Smooth muscle cell (in vitro differentiated cells): Measurements from ENCODE around the gene SPAAR. TPM values are rescaled to one million over a fixed set of nuclear protein-coding genes. Genes with fewer than 3 reads are reported as not detected.

Source experiments
- DNase-seq: peaks from one replicate; lab custom pipeline; 2025; ENCODE audit not compliant: unreplicated experiment; lab: John Stamatoyannopoulos, UW
- H2AFZ ChIP-seq: fragments of 200-600 bp; sonication (generic); 2 replicates; pipeline ENCODE4 v1.6.0; 2016; ENCODE audit warnings: antibody characterized with exemption, low read depth, mild to moderate bottlenecking
- H3F3A ChIP-seq: fragments of 200-600 bp; sonication (generic); 2 replicates; pipeline ENCODE4 v1.6.0; 2017; ENCODE audit warnings: antibody characterized with exemption, low read depth
- H3K27ac ChIP-seq: fragments of 200-600 bp; sonication (generic); 2 replicates; pipeline ENCODE4 v1.5.1; 2016; ENCODE audit warnings: low read depth, mild to moderate bottlenecking
- H3K27me3 ChIP-seq: fragments of 200-600 bp; sonication (generic); 2 replicates; pipeline ENCODE4 v1.6.1; 2016; ENCODE audit warnings: low read depth, mild to moderate bottlenecking
- H3K36me3 ChIP-seq: fragments of 200-600 bp; sonication (generic); 2 replicates; pipeline ENCODE4 v1.5.1; 2016; ENCODE audit warnings: low read depth
- H3K4me1 ChIP-seq: fragments of 200-600 bp; sonication (generic); 2 replicates; pipeline ENCODE4 v1.5.1; 2016; ENCODE audit warnings: low read depth
- H3K4me2 ChIP-seq: fragments of 200-600 bp; sonication (generic); 2 replicates; pipeline ENCODE4 v1.6.0; 2016; ENCODE audit warnings: mild to moderate bottlenecking
- H3K4me3 ChIP-seq: fragments of 200-600 bp; sonication (generic); 2 replicates; pipeline ENCODE4 v1.5.1; 2016; ENCODE audit warnings: mild to moderate bottlenecking
- H3K79me2 ChIP-seq: fragments of 200-600 bp; sonication (generic); 2 replicates; pipeline ENCODE4 v1.6.0; 2016; ENCODE audit warnings: low read depth, mild to moderate bottlenecking
- H3K9ac ChIP-seq: fragments of 200-600 bp; sonication (generic); 2 replicates; pipeline ENCODE4 v1.6.0; 2016; ENCODE audit warnings: low read depth
- H3K9me3 ChIP-seq: fragments of 200-600 bp; sonication (generic); replicated peaks from 2 replicates; pipeline ENCODE4 v1.5.1; 2016; ENCODE audit warnings: low read depth
- H4K20me1 ChIP-seq: fragments of 200-600 bp; sonication (generic); 2 replicates; pipeline ENCODE4 v1.6.0; 2016; ENCODE audit warnings: low read depth
- WGBS: methylation state at CpG from one replicate; pipeline ENCODE4 v1.1.7; 2016; ENCODE audit warnings: low lambda C conversion rate; 5-methylcytosine and 5-hydroxymethylcytosine counted together
- polyA plus RNA-seq: library from polyadenylated mRNA; unstranded; fragments of >200 nt; fragmentation: Nextera tagmentation; extraction: Ambion mirVana; gene quantifications from 2 replicates; pipeline ENCODE4 v1.2.1, GENCODE V29; 2016
- total RNA-seq: library from RNA; depleted of rRNA; stranded (reverse); fragments of >200 nt; gene quantifications from 2 replicates; pipeline ENCODE4 v1.2.3, GENCODE V29; 2014
- TF ChIP-seq, protein P1 (sequence below): fragments of 200-600 bp; sonication (generic); IDR thresholded peaks from 2 replicates; pipeline ENCODE4 v1.5.1; 2017; ENCODE audit warnings: borderline replicate concordance, mild to moderate bottlenecking, antibody characterized with exemption; ENCODE audit not compliant: insufficient read depth, poor library complexity, severe bottlenecking

SPAAR gene
- total and polyA plus RNA-seq, 2 experiments from 2014 or later = 0.26 TPM; not detected in 1

DNA sequence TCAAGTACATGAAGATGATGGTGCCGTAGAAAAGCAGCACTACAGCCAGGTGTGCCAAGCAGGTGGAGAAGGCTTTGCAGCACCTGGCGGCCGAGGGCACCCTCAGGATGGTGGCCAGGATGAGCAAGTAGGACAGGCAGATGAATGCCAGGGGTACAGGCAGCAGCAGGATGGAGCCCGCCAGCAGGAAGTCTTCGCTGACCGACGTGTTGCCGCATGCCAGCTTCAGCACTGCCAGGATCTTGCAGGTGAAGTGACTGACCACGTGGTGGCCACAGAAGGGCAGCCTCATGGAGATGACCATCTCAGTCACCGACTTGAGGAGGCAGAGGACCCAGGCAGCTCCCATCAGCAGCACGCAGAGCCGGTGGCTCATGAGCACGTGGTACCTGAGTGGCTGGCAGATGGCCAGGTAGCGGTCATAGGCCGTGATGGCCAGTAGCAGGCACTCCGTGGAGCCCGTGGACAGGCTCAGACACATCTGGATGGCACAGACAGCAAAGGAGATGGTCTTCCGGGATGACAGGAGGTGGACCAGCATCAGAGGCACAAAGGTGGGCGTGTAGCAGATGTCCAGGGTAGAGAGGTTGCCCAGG lies 39.6 kb upstream of the SPAAR start:
- no peak overlapping the region for H3K4me2 ChIP-seq
- no peaks in the 10 kb centered on the region for H3K27me3 ChIP-seq
- no peaks in the 10 kb centered on the region for H3F3A ChIP-seq
- no peak overlapping the region for H3K27ac ChIP-seq
- DNase-seq = no peak
- no peak overlapping the region for H3K9ac ChIP-seq
- H3K4me3 ChIP-seq = no peak overlapping the region
- 95% methylated on average over 19 of the region's 19 CpGs for WGBS
- TF ChIP-seq, protein P1, sequence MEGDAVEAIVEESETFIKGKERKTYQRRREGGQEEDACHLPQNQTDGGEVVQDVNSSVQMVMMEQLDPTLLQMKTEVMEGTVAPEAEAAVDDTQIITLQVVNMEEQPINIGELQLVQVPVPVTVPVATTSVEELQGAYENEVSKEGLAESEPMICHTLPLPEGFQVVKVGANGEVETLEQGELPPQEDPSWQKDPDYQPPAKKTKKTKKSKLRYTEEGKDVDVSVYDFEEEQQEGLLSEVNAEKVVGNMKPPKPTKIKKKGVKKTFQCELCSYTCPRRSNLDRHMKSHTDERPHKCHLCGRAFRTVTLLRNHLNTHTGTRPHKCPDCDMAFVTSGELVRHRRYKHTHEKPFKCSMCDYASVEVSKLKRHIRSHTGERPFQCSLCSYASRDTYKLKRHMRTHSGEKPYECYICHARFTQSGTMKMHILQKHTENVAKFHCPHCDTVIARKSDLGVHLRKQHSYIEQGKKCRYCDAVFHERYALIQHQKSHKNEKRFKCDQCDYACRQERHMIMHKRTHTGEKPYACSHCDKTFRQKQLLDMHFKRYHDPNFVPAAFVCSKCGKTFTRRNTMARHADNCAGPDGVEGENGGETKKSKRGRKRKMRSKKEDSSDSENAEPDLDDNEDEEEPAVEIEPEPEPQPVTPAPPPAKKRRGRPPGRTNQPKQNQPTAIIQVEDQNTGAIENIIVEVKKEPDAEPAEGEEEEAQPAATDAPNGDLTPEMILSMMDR = no peak
- H3K36me3 ChIP-seq = no peaks in the 10 kb centered on the region
- H3K9me3 ChIP-seq = no peaks in the 10 kb centered on the region
- H3K4me1 ChIP-seq = no peaks in the 10 kb centered on the region
- H4K20me1 ChIP-seq = no peaks in the 10 kb centered on the region
- no peak overlapping the region for H2AFZ ChIP-seq
- H3K79me2 ChIP-seq = no peaks in the 10 kb centered on the region

DNA sequence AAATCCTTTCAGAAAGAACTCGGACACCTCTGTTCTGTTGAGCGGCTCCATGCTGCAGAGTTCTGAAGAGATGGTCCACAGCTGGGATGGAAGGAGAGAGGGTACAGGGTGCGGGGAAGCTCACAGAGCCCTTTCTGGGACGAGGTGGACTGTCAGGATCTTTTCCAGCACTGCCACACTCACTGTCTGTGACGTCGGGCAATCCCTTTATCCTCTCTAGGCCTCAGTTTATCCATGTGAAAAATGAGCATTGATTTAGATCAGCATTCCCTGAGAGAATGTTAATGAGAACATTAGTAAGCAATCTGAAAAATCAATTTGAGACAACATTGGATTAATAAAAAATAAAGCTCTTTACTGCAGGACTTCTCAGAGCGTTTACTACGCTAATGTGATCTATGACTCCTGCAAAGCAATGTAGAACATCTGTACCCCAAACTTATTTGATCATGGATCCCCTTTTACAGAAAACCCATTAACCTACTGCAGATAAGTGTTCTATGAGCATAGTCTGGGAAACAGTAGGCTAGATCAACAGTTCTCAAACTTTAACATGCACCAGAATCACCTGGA lies 38.9 kb upstream of the SPAAR start, which contains the start of gene OR13J1:
Gene OR13J1 (minus strand): TSS at position 51 of the 573 bp plus-strand sequence. CDS start 0 bp downstream, at position 51.
- TF ChIP-seq, protein P1 = no peak
- Histone ChIP-seq H3K27me3 (no peaks in the 10 kb centered on the region), H3K27ac (no peak within 1 kb of the TSS), H3F3A (no peaks in the 10 kb centered on the region), H3K79me2 (no peaks in the 10 kb centered on the region), H3K4me2 (no peak within 1 kb of the TSS), H3K9ac (no peak within 1 kb of the TSS), H3K4me1 (no peaks in the 10 kb centered on the region), H2AFZ (no peak within 1 kb of the TSS), H3K4me3 (no peak within 1 kb of the TSS), H4K20me1 (no peaks in the 10 kb centered on the region), H3K9me3 (no peaks in the 10 kb centered on the region), H3K36me3 (no peaks in the 10 kb centered on the region)
- 92% methylated on average over 8 of the region's 8 CpGs for WGBS
- DNase-seq = no peak

DNA sequence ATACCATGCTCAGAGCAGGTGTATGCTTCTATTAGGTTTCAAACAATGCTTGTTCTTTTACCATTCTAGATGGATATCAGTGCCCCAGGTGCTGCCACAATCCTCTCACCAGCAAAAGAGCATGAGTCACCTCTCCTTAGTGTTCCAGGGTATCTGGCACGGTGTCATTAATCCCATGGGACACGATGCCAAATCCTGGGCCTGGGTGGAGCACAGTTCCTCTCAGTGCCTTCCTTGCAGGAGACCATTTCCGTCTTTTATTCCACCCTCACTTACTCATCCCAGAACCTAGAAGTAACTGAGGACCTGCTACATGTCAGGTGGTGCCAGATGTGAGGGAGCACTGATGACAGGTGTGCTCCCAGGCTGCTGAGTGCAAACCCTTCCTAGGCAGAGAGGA lies 37.7 kb upstream of the SPAAR start:
- H4K20me1 ChIP-seq = no peaks in the 10 kb centered on the region
- H3K27ac ChIP-seq = no peak overlapping the region
- H3K36me3 ChIP-seq = no peaks in the 10 kb centered on the region
- TF ChIP-seq, protein P1 = no peak
- H3K9me3 ChIP-seq = peaks cover 5% of the 10 kb centered on the region
- no peaks in the 10 kb centered on the region for H3K79me2 ChIP-seq
- no peaks in the 10 kb centered on the region for H3K4me1 ChIP-seq
- WGBS = 79% methylated on average over 3 of the region's 3 CpGs
- no peak overlapping the region for H3K9ac ChIP-seq
- no peak overlapping the region for H3K4me3 ChIP-seq
- H2AFZ ChIP-seq = no peak overlapping the region
- H3K27me3 ChIP-seq = no peaks in the 10 kb centered on the region
- no peak overlapping the region for H3K4me2 ChIP-seq
- no peak for DNase-seq
- H3F3A ChIP-seq = no peaks in the 10 kb centered on the region

DNA sequence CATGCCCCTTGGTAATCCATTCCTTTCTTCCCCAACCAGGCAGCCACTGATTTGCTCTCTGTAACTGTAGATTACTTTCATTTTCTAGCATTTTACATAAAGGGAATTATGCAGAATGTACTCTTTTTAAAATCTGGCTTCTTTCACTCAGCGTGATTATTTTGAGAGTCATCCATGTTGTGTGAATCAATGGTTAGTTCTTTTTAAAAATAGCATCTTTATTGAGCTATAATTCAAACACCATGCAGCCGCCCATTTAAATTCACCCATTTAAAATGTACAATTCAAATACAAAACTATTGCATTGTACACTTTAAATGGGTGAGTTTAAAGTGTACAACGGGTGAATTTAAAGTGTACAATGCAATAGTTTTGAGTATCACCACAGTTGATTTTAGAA lies 36.8 kb upstream of the SPAAR start:
- Histone ChIP-seq H2AFZ (no peak overlapping the region), H4K20me1 (no peaks in the 10 kb centered on the region), H3K36me3 (no peaks in the 10 kb centered on the region), H3K27me3 (no peaks in the 10 kb centered on the region), H3K4me2 (no peak overlapping the region), H3K27ac (no peak overlapping the region), H3F3A (no peaks in the 10 kb centered on the region), H3K4me3 (no peak overlapping the region), H3K9me3 (peaks cover 11% of the 10 kb centered on the region), H3K9ac (no peak overlapping the region), H3K79me2 (no peaks in the 10 kb centered on the region), H3K4me1 (no peaks in the 10 kb centered on the region)
- TF ChIP-seq, protein P1 = no peak
- 86% methylated on average over 3 of the region's 3 CpGs for WGBS
- DNase-seq = no peak
